GM21786 (cell line): ENCODE measurements around the gene WDR73.
"Not testable (repeated sequence)": the region's sequence is repeated elsewhere in the genome, so short reads cannot be mapped to it uniquely, and the experiment has no call there.

Experiments
- ATAC-seq: cut with Tn5 transposase; IDR thresholded peaks from one replicate; pipeline ENCODE4 v1.9.1; 2021; ENCODE audit not compliant: unreplicated experiment

Gene WDR73

DNA sequence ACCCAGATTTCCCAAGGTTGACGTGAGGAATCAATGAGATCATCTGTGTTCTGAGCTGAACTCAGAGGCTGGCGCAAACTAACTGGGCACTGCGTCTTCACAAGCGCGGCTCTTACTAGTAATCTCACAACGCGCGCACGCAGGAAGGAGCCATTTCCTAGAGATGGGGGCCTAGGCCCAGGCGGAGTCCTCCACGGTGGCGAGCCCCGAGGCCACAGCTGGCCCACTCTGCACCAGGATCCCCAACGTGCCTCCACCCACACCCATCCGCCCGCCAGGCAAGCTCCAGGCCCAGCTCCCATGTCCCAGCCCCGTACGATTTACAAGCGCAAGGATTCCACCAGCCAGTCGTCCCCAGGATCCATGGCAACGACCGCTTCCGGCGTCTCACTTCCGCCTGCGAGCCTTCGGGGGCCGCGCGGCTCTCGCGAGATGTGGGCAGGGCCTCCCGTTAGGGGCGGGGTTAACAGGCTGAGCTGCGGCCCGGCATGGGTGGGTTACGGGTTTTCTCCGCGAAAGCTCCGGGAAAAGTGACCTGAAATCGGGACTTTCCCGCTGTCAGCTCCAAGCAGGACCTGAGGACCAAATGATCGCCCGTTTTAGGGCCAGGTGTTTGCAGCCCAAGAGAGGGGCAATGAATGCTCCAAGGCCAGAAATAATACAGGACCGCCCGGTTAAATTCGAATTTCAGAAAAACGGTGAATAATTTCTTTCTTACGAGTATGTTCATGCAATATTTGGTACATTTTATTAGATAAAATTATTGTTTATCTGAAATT lies at the start of gene WDR73:
Gene WDR73, minus strand, starts transcription at position 374 of the 779 bp plus-strand sequence. Its CDS starts 9 bp downstream, at position 365.
- ATAC-seq = peak; percentile 71

DNA sequence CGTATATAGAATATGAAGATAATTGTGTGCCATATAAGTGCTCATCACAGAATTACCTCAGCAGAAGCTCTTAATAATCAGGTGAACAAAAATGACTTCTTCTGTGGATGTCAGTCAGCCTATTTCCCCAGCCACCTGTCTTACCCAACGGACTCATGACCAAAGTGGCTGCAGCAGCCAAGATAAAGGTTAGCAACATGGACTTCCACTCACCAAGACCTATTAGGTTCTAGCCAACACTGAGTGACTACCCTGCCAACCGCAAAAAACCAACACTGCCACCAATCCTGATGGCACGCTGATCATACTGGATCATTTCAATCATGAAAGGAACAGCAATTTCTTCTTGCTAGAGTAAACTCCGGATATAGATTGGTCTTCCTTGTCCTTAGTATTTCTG lies 49.7 kb upstream of the WDR73 start:
- ATAC-seq = no peak

DNA sequence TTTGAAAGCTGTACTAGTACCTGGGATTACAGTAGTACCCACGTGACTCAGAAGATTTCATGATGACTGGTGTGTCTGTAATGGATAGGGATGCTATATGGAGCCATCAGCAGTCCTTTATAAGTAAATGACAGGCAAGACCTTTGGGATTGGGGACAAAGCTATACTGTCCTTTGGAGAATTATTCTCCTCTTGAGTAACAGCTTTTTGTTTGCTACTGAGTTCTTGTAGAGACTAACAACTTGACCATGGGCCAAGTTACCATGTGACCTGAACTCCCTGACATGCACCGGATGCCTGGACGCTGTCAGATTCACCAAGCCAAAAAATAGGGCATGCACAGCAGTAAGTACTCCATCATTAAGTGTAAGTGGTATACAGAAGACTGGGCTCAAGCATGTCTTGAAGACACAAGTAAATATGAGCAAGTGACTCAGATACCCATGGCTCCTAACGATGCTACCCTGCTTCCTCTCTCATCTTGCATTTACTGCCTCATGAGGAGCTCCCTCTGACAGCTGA lies 48.9 kb upstream of the WDR73 start:
- no peak for ATAC-seq

DNA sequence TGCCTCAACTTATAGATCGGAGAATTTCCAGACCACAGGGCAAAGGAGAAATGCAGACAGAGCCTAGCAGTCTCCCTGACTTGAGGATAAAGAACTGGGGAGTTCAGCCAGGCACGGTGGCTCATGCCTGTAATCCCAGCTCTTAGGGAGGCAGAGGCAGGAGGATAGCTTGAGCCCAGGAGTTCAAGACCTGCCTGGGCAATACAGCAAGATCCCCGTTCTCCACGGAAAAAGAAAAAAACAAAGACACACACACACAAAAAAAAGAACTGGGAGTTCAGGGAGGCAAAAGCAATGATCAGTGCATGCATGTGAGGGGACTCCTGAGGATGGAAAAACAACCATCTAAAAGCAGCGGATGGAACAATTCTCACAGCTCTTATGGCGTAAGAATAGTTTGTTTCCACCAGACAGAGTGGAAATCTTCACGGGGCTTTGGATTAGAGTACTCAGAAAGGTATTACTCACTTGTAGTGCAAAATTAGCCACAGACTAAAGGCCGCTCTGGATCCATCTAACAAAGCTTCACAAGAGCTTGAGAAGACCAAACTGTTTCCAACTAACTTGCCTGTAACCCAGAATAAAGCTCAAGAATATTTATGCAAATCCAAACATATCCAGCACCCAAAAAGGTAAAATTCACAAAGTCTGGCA lies 45.6 kb upstream of the WDR73 start:
- no peak for ATAC-seq

DNA sequence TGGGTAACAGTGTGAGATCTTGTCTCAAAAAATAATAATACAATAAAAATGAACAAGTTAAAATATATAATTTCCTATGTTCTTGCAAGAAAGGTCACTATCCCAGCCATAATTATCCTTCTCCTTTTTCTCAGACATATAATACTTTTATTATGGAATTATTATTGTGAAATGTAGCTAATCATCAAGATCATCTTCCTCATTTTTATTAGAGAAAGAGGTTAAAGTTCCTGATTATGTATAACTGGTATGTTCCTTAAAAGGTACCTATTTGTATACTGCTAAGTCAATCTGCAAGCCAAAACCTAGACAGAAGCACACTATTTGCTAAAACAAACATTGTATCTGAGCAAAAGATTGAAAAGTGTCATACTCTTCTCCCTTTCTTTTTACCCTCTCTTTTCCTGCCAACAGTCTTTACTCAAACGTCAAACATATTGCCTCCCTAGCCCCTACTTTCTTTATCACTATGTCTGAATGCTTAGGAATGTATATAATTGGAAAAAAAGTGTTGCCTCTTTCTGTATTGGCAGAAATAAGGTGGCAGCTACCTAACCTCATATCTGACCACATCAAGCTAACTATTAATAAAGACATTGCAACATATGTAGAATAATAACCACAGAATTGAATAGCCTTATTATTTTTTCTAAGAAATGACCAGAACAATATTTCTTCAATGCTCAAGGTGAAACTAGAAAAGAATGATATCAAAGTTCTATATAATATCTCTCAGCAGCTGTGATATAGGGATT lies 43.3 kb upstream of the WDR73 start:
- ATAC-seq = no peak

DNA sequence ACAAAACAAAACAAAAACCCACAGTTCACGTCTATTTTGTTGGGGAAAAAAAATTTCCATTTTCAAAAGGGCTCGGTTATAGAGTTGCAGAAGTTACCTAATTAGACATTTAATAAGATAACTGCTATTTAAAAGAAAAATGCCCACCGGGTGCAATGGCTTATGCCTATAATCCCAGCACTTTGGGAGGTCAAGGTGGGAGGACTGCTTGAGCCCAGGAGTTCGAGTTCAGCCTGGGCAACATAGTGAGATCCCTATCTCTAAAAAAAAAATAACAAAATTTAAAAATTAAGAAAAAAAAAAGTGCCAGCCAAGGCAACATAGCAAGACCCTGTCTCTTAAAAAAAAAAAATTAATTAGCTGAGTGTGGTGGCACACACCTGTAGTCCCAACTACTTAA lies 42.7 kb upstream of the WDR73 start:
- no peak for ATAC-seq

DNA sequence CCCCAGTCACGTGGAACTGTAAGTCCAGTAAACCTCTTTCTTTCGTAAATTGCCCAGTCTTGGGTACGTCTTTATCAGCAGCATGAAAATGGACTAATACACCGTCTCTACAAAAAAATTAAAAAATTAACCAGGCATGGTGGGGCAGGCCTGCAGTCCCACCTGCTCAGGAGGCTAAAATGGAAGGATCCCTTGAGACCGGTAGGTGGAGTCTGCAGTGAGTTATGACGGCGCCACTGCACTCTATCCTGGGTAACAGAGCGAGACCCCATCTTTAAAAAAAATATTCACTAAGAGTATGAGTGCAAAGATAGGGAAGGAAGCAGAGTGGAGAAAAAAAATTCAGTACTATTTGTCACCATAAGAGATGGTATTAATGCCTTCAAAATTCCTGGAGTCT lies 36.3 kb upstream of the WDR73 start:
- no peak for ATAC-seq

DNA sequence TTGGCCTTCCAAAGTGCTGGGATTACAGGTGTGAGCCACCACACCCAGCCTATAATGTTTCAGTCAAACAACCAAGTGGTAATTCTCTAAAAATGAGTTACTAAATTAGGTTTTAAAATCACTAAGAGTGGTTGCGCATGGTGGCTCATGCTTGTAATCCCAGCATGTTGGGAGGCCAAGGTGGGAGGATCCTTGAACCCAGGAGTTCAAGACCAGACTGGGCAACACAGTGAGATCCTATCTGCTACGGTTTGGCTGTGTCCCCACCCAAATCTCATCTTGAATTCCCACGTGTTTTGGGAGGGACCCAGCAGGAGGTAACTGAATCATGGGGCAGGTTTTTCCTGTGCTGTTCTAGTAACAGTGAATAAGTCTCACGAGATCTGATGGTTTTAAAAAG lies 35.8 kb upstream of the WDR73 start:
- no peak for ATAC-seq

DNA sequence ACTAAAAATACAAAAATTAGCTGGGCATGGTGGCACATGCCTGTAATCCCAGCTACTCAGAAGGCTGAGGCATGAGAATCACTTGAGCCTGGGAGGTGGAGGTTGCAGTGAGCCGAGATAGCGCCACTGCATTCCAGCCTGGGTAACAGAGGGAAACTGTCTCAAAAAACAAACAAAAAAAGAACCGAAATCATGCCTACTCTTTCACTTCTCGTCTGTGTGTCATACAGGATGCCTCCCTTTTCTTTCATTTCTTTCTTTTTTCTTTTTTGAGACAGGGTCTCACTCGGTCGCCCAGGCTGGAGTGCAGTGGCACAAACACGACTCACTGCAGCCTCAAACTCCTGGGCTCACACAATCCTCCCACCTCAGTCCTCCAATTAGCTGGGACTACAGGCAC lies 32.4 kb upstream of the WDR73 start:
- not testable (repeated sequence) for ATAC-seq

DNA sequence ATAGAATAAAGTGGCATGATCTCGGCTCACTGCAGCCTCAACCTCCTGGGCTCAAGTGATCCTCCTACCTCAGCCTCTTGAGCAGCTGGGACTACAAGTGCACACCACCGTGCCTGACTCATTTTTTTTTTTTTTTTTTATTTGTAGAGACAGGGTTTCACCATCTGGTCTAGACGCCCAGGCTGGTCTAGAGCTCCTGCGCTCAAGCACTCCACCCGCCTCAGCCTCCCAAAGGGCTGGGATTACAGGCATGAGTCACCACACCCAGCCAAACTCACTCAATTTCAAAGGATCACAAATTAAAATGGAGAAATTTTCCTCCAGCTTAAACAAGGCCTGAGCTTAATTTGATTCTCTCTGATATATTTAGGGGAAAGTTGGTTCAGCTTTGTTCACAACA lies 31.2 kb upstream of the WDR73 start:
- no peak for ATAC-seq

DNA sequence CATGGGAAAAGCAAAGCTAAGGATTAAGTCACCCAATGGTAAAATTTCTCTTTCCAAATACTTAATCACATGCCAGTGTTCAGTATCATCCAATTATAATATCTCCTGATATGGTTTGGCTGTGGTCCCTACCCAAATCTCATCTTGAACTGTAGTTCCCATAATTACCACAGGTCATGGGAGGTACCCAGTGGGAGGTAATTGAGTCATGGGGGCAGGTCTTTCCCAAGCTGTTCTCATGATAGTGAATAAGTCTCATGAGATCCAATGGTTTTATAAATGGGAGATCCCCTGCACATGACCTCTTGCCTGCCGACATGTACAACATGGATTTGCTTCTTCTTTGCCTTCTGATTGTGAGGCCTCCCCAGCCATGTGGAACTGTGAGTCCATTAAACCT lies 30.0 kb upstream of the WDR73 start:
- ATAC-seq = no peak

DNA sequence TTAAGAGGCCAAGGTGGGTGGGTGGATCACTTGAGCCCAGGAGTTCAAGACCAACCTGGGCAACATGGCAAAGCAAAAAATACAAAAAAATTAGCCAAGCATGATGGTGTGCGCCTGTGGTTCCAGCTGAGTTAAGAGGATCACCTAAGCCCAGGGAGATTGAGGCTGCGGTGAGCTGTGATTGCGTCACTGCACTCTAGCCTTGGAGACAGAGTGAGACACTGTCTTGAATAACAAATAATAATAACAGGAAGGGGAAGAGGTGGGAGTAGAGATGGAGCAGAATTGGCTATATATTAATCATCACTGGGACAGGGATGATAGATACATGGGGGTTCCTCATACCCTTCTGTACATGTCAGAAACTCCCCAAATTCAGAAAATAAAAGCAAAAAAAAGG lies 27.7 kb upstream of the WDR73 start:
- no peak for ATAC-seq

DNA sequence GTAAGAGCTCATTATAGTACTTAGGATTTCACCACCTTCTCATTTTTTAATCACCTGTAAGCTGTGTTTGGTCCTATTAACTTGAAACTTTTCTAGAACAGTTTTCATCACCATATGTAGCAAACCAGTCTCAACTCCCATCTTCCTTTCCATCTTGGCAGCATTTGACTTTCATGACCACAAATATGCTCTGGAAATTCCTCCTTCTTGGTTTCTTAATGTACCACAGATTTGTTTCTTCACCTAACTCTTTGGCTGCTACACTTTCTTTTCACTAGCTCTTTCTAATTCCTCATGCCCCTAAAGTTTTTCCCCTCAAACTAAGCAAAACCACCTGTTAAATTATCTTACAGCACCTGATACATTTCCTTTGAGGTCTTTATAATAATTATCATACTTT lies 17.1 kb upstream of the WDR73 start:
- no peak for ATAC-seq

DNA sequence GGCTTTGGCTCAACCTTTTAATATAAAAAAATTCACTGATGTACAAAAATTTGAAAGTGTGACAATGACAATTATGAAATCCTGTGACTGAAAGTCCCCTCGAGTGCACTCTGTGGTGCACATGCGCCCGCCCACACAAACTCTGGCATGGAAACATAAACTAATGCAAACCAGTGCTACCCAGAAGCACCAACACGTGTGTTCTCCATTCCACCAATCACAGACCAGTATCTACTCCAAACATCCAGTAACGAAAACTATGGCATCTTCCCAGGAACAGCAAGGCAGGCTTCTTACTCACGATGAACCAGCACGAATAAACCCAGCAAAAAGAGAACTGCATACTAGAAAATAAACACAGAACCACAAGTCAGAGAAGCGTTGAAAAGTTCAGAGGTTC lies 15.6 kb upstream of the WDR73 start:
- ATAC-seq = no peak

DNA sequence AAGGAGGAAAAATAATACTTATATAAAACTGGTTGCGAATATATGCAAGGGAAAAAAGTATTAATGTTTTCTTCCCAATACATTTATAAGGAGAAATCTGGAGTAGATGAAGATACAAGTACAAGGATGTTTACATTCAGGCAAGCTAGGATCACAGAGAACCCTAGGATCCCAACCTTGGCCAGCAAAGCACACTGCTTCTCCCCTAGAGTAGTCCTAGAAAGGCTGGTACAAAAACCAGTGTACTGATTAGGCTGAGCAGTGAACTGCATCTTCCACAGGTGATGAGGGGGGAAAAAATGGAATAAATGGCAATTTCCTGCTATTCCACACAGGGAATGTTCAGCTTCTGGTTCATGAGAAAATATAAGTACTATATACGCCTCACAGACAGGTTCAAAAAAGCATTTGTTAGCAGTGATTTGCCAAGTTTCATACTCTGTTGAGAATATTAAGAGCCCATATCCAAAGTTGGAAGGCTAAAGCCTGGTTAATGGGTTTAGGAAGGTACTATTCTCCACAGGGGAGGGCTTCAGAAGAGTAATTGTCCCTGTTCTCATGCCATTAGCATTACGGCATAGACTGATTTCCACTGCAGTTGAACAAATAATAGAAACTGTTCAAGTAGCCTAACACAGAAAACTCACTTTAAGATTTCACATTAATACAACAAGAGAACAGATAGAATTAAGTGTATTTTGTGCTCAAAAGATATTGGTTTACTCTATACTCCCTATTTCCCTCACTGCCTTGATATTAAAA lies 14.3 kb upstream of the WDR73 start:
- ATAC-seq = no peak

DNA sequence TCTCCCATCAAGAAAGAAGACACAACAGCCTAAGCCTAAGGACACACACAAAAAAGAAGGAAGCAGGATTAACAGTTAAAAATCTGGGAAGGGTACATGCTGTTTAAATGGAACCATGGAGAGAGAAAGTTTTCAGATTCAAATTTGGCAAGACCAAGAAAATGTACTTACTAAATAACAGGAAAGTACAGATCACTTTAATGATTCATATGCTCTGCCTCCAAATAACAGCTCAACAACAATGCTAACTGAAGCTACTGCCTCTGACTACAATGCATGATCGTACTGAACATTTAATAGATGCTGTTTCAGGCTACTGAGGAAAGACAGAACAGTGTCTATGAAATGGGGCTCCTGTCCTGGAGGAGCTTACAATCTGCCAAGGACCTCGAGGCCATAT lies 12.3 kb upstream of the WDR73 start:
- no peak for ATAC-seq

DNA sequence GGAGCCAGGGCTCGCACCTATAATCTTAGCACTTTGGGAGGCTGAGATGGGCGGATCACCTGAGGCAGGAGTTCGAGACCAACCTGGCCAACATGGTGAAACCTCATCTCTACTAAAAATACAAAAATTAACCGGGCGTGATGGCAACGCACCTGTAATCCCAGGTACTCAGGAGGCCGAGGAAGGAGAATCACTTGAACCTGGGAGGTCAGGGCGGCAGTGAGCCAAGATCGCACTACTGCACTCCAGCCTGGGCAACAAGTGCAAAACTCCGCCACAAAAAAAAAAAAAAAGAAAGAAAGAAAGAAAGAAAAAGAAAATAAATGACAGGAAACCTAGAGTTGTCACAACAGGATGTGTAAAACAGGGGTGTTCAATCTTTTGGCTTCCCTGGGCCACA lies 6.9 kb upstream of the WDR73 start:
- no peak for ATAC-seq

DNA sequence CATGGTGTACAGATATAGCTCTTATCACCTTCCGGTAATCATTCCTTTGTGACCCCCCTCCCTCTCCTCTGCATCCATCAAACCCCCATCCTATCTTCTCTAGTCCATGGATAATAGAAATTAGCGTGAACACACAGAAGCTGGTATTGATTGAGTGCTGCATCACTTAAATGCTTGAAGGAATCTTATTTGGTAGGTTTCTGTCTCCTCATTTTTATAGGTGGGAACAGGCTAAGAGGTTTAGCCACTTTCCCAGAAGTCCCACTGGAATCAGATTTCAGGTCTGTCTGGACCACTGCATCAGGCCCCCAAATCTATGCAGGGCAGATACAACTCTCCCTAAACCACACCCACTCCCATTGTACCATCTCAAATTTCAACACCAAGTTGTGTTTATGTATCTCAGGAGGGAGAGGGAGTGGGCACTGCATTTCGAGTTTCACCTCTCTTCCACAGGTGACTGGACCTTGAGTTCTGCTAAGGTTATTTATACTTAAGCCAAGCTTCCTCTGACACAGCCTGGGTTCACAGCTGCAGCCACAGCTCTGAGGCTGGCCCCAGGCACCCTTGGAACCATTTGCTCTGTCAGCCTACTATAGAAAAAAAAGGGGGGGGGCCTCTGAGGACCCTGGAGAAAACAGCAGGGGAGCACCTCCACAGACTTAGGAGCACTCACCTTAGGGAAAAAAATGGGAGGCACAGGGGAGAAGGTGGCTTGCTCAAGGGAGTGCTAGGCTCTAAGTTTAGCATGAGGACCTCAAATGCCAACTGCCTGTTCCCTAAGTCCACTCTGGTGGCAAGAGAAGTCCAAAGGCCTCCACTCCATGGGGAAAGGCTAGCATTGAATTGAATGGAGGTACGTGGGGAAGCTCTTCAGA lies 6.1 kb upstream of the WDR73 start:
- ATAC-seq = no peak

DNA sequence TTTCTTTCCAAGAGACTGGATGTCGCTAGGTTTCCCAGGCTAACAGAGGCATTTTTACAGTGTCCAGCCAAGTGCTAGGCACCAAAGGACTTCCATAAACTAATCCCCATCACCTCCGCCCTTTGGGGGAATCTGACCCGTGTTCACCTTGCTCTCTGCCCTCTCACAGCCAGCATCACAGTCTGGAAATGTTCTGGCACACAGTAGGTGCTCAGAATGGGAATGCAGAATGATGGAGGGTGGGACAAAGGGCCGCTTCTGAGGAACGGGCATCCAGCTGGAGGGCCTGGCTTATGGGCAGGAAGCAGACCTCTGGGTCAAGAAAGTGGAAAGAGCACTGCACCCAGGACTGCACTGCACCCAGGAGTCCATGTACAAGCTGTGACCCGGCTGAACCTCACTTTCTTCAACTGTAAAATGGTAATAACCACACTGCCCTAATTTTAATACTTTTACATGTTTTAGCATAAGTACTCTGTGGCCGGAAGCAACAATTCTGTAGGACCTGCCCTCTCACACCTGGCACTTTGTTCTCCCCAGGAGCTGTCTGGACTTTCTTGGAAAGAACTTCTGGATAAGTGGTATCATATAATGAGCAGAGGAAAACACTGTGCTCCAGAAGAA lies 4.8 kb upstream of the WDR73 start:
- no peak for ATAC-seq
